PC-3 (cell line): ENCODE results near the gene FGGY. TPM values are rescaled to one million over a fixed set of nuclear protein-coding genes. Genes with fewer than 3 reads are reported as not detected.
A peak's percentile ranks its signal among the peaks of the same experiment; 100 is the strongest.

Experiments used
- ATAC-seq: fragments of 200-7000 bp; cut with Tn5 transposase; 2 replicates; pipeline ENCODE4 v1.9.1; 2020; ENCODE audit warnings: mild to moderate bottlenecking, moderate library complexity
- BruUV-seq: library from RNA; stranded (reverse); fragments of 400-500 nt; replicated peaks from 2 replicates; lab custom pipeline; 2021; lab: Mats Ljungman, UMichigan
- CTCF ChIA-PET: fragments of 300-600 bp; sonication (Branson Sonifier 250); formaldehyde crosslinking; loops from one replicate; lab custom pipeline; 2022; ENCODE audit warnings: antibody characterized with exemption; lab: Charles Lee
- POLR2A ChIA-PET: fragments of 300-600 bp; sonication (Branson Sonifier 250); formaldehyde crosslinking; loops from one replicate; lab custom pipeline; 2022; ENCODE audit warnings: antibody characterized with exemption; ENCODE audit not compliant: unreplicated experiment; lab: Charles Lee
- DNase-seq: peaks from one replicate; pipeline ENCODE4 v3.0.0-alpha.2; 2015
- H2AFZ ChIP-seq: fragments of 300-600 bp; sonication (generic); 2 replicates; pipeline ENCODE4 v1.6.0; 2016; ENCODE audit warnings: antibody characterized with exemption, low read length
- H3F3A ChIP-seq: fragments of 300-600 bp; sonication (generic); one replicate; pipeline ENCODE4 v1.6.0; 2017; ENCODE audit warnings: antibody characterized with exemption, low read length, control low read depth, mild to moderate bottlenecking; ENCODE audit not compliant: unreplicated experiment
- H3K27ac ChIP-seq: fragments of 300-600 bp; sonication (generic); 2 replicates; pipeline ENCODE4 v1.5.1; 2016; ENCODE audit warnings: mild to moderate bottlenecking, low read length
- H3K27me3 ChIP-seq: fragments of 300-600 bp; sonication (generic); 2 replicates; pipeline ENCODE4 v1.6.1; 2016; ENCODE audit warnings: low read length, mixed read lengths
- H3K36me3 ChIP-seq: fragments of 300-600 bp; sonication (generic); 2 replicates; pipeline ENCODE4 v1.6.1; 2016; ENCODE audit warnings: low read depth, mixed run types, low read length, mixed read lengths
- H3K4me1 ChIP-seq: fragments of 300-600 bp; sonication (generic); 2 replicates; pipeline ENCODE4 v1.5.1; 2016; ENCODE audit warnings: low read length; ENCODE audit not compliant: insufficient read depth
- H3K4me2 ChIP-seq: fragments of 300-600 bp; sonication (generic); 2 replicates; pipeline ENCODE4 v1.6.0; 2016; ENCODE audit warnings: low read length
- H3K4me3 ChIP-seq: fragments of 300-600 bp; sonication (generic); 2 replicates; pipeline ENCODE4 v1.5.1; 2016; ENCODE audit warnings: mild to moderate bottlenecking, low read length, mixed read lengths
- H3K79me2 ChIP-seq: fragments of 300-600 bp; sonication (generic); 2 replicates; pipeline ENCODE4 v1.6.1; 2017; ENCODE audit warnings: low read length, mixed read lengths
- H3K9ac ChIP-seq: fragments of 300-600 bp; sonication (generic); 2 replicates; pipeline ENCODE4 v1.6.0; 2016; ENCODE audit warnings: mild to moderate bottlenecking, low read length
- H3K9me2 ChIP-seq: fragments of 300-600 bp; sonication (generic); replicated peaks from 2 replicates; pipeline ENCODE4 v1.6.1; 2016; ENCODE audit warnings: mixed run types, low read length, mixed read lengths
- H3K9me3 ChIP-seq: fragments of 300-600 bp; sonication (generic); 2 replicates; pipeline ENCODE4 v1.6.1; 2016; ENCODE audit warnings: low read length, mixed read lengths
- H4K20me1 ChIP-seq: fragments of 300-600 bp; sonication (generic); 2 replicates; pipeline ENCODE4 v1.6.1; 2016; ENCODE audit warnings: low read length, mixed read lengths
- CTCF ChIP-seq: fragments of 300-600 bp; sonication (generic); conservative IDR thresholded peaks from 2 replicates; pipeline ENCODE4 v1.5.1; 2017; ENCODE audit warnings: antibody characterized with exemption, low read depth, mild to moderate bottlenecking, low read length
- EZH2 ChIP-seq: fragments of 300-600 bp; sonication (generic); IDR thresholded peaks from one replicate; pipeline ENCODE4 v1.6.1; 2017; ENCODE audit warnings: antibody characterized with exemption, mild to moderate bottlenecking, low read length; ENCODE audit not compliant: unreplicated experiment
- EZH2phosphoT487 ChIP-seq: fragments of 300-600 bp; sonication (generic); IDR thresholded peaks from 2 replicates; pipeline ENCODE4 v1.6.1; 2018; ENCODE audit warnings: mild to moderate bottlenecking, antibody characterized with exemption, low read length, borderline replicate concordance
- intact Hi-C: fragments of 100-400 bp; cut with micrococcal nuclease; formaldehyde crosslinking; loops from 2 replicates; pipeline ENCODE4 v1.9.0; 2023
- total RNA-seq: library from RNA; depleted of rRNA; stranded (reverse); fragments of >200 nt; gene quantifications from 2 replicates; pipeline ENCODE4 v1.2.3, GENCODE V29; 2014

FGGY gene
- total RNA-seq, 1 experiment from 2014 or later: 7.4 TPM

GRCh38 chr1:59543211-59543668 is 246.3 kb downstream of the FGGY start:
- H3K36me3 ChIP-seq: no peaks in the 10 kb centered on the region
- no peaks in the 10 kb centered on the region for H3F3A ChIP-seq
- no peaks in the 10 kb centered on the region for H3K9me3 ChIP-seq
- H2AFZ ChIP-seq: no peak overlapping the region
- H3K4me1 ChIP-seq: no peaks in the 10 kb centered on the region; the same call in 1 of the 2 replicates
- ATAC-seq: no peak
- H3K27me3 ChIP-seq: no peaks in the 10 kb centered on the region
- TF ChIP-seq EZH2: no peak
- no peak for TF ChIP-seq EZH2phosphoT487
- no peak for TF ChIP-seq CTCF
- intact Hi-C loops: no loop called here
- BruUV-seq: no TSS peak
- H3K9ac ChIP-seq: no peak overlapping the region
- H4K20me1 ChIP-seq: no peaks in the 10 kb centered on the region
- H3K79me2 ChIP-seq: no peaks in the 10 kb centered on the region
- H3K4me2 ChIP-seq: no peak overlapping the region
- ChIA-PET POLR2A (no interaction called here), CTCF (no interaction called here)
- no peaks in the 10 kb centered on the region for H3K9me2 ChIP-seq
- no peak overlapping the region for H3K27ac ChIP-seq
- DNase-seq: no peak
- no peak overlapping the region for H3K4me3 ChIP-seq

GRCh38 chr1:59544615-59545293 is 247.9 kb downstream of the FGGY start:
- TF ChIP-seq EZH2phosphoT487 (no peak), EZH2 (no peak), CTCF (no peak)

GRCh38 chr1:59545830-59546229 is 248.9 kb downstream of the FGGY start:
- CTCF ChIA-PET: no interaction called here
- Histone ChIP-seq H3K9me2 (no peaks in the 10 kb centered on the region), H3K9me3 (no peaks in the 10 kb centered on the region), H3K27me3 (no peaks in the 10 kb centered on the region), H3K27ac (no peak overlapping the region), H3K4me1 (no peaks in the 10 kb centered on the region), H3K4me2 (no peak overlapping the region), H4K20me1 (no peaks in the 10 kb centered on the region), H3F3A (no peaks in the 10 kb centered on the region), H3K36me3 (no peaks in the 10 kb centered on the region), H3K9ac (no peak overlapping the region), H3K79me2 (no peaks in the 10 kb centered on the region), H2AFZ (no peak overlapping the region), H3K4me3 (no peak overlapping the region)
- intact Hi-C loops: no loop called here
- ATAC-seq (no peak), DNase-seq (no peak)
- POLR2A ChIA-PET: no interaction called here
- no TSS peak for BruUV-seq
- TF ChIP-seq CTCF: no peak
- no peak for TF ChIP-seq EZH2phosphoT487
- no peak for TF ChIP-seq EZH2

More at GRCh38 chr1:59544615-59545293, 247.9 kb downstream of the FGGY start:
- Histone ChIP-seq H3K27me3 (no peaks in the 10 kb centered on the region), H3K9me3 (no peaks in the 10 kb centered on the region), H2AFZ (no peak overlapping the region), H3K79me2 (no peaks in the 10 kb centered on the region), H3K4me3 (no peak overlapping the region), H3K4me1 (no peaks in the 10 kb centered on the region; the same call in 1 of the 2 replicates), H3K36me3 (no peaks in the 10 kb centered on the region), H3K9ac (no peak overlapping the region), H3K9me2 (no peaks in the 10 kb centered on the region), H3K27ac (no peak overlapping the region), H4K20me1 (no peaks in the 10 kb centered on the region), H3F3A (no peaks in the 10 kb centered on the region), H3K4me2 (no peak overlapping the region)
- BruUV-seq: no TSS peak
- DNase-seq: no peak
- ATAC-seq: 0 out of 2 replicates have a peak, but pooled peaks have one; percentile 37
- intact Hi-C loops: no loop called here
- ChIA-PET POLR2A (no interaction called here), CTCF (no interaction called here)
